HepG2 (cell line): ENCODE data around the gene PPP2R5C. TPM values are rescaled to one million over a fixed set of nuclear protein-coding genes. Genes with fewer than 3 reads are reported as not detected.

Source experiments
- ATAC-seq: fragments of 200-7000 bp; cut with Tn5 transposase; 3 replicates; pipeline ENCODE4 v1.9.1; 2020; ENCODE audit warnings: mild to moderate bottlenecking, moderate library complexity
- BruUV-seq: library from RNA; stranded (reverse); fragments of 400-500 nt; replicated peaks from 2 replicates; lab custom pipeline; 2021; lab: Mats Ljungman, UMichigan
- CTCF ChIA-PET: fragments of 300-600 bp; formaldehyde crosslinking; extraction: SDS; loops from one replicate; lab custom pipeline; 2021; ENCODE audit warnings: low total read pairs, inconsistent platforms, low intra/inter-chr PET ratio; lab: Yijun Ruan, JAX
- POLR2A ChIA-PET: fragments of 350-600 bp; sonication (Branson Sonifier 250); formaldehyde crosslinking; loops from one replicate; lab custom pipeline; 2020; ENCODE audit warnings: antibody characterized with exemption, inconsistent platforms; lab: Yijun Ruan, JAX
- DNase-seq: peaks from one replicate; pipeline ENCODE4 v3.0.0-alpha.2; 2015; ENCODE audit warnings: low spot score
- FAIRE-seq: peaks from 3 replicates; lab custom pipeline; 2011; peaks lifted over from hg19 to GRCh38; lab: Jason Lieb, UNC
- H2AFZ ChIP-seq: one replicate; pipeline ENCODE4 v1.6.1; 2011; ENCODE audit warnings: low read length, inconsistent platforms
- H3K27ac ChIP-seq: fragments of 300-600 bp; 3 replicates; pipeline ENCODE4 v1.8.0; 2011; ENCODE audit warnings: mixed run types, mild to moderate bottlenecking, mixed read lengths, low read length, inconsistent platforms; ENCODE audit not compliant: insufficient read depth; ENCODE audit errors: extremely low read length
- H3K27me3 ChIP-seq, 2 experiments: fragments of 200-600 bp in 1 of 2; 2 replicates in 1 of 2; 3 replicates in 1 of 2; pipeline versions ENCODE4 v1.6.0 to v1.8.0; 2011; ENCODE audit warnings: low read length in 2 of 2, mild to moderate bottlenecking in 2 of 2, moderate library complexity in 2 of 2, inconsistent platforms in 1 of 2; ENCODE audit not compliant: insufficient read depth in 2 of 2, control insufficient read depth in 1 of 2
- H3K36me3 ChIP-seq, 2 experiments: fragments of 200-600 bp in 1 of 2; replicated peaks in 1 of 2; 2 replicates in 1 of 2; 3 replicates in 1 of 2; pipeline versions ENCODE4 v1.5.1 to v1.8.0; 2011; ENCODE audit warnings: low read length in 2 of 2, inconsistent platforms in 1 of 2; ENCODE audit not compliant: insufficient read depth in 2 of 2, control insufficient read depth in 1 of 2
- H3K4me1 ChIP-seq: 2 replicates; pipeline ENCODE4 v1.5.1; 2012; ENCODE audit warnings: low read length, inconsistent platforms; ENCODE audit not compliant: insufficient read depth
- H3K4me2 ChIP-seq: 2 replicates; pipeline ENCODE4 v1.6.0; 2011; ENCODE audit warnings: low read depth, low read length, inconsistent platforms
- H3K4me3 ChIP-seq, 3 experiments: fragments of 200-600 bp in 1 of 3; sonication (generic), shearing (Covaris generic) in 1 of 3; replicated peaks in 1 of 3; 2 replicates each; pipeline ENCODE4 v1.5.1; 2011 to 2016; ENCODE audit warnings: low read length in 3 of 3, inconsistent platforms in 2 of 3, low read depth in 2 of 3, mild to moderate bottlenecking in 2 of 3, control low read depth in 1 of 3, mixed read lengths in 1 of 3; ENCODE audit not compliant: insufficient read depth in 1 of 3
- H3K79me2 ChIP-seq: one replicate; pipeline ENCODE4 v1.6.1; 2011; ENCODE audit warnings: low read length, inconsistent platforms; ENCODE audit not compliant: insufficient read depth
- H3K9ac ChIP-seq: 2 replicates; pipeline ENCODE4 v1.6.0; 2011; ENCODE audit warnings: mild to moderate bottlenecking, low read depth, low read length, inconsistent platforms; ENCODE audit not compliant: insufficient read depth
- H3K9me3 ChIP-seq: 2 replicates; pipeline ENCODE4 v1.5.1; 2012; ENCODE audit warnings: mild to moderate bottlenecking, low read length
- H4K20me1 ChIP-seq: 2 replicates; pipeline ENCODE4 v1.6.0; 2011; ENCODE audit warnings: inconsistent platforms, mild to moderate bottlenecking, low read length, moderate library complexity; ENCODE audit not compliant: insufficient read depth
- ATF2 ChIP-seq: sonication (generic); formaldehyde crosslinking; IDR thresholded peaks from 2 replicates; pipeline ENCODE4 v1.4.0; 2020; ENCODE audit warnings: missing genetic modification reagents
- TBX2 ChIP-seq: sonication (generic); formaldehyde crosslinking; IDR thresholded peaks from 2 replicates; pipeline ENCODE4 v1.5.0; 2020; ENCODE audit warnings: missing genetic modification reagents, mild to moderate bottlenecking, borderline replicate concordance
- ZBTB26 ChIP-seq: IDR thresholded peaks from 2 replicates; pipeline ENCODE4 v1.6.1; 2016; ENCODE audit warnings: missing compliant biosample characterization, missing genetic modification reagents, borderline replicate concordance
- ZNF652 ChIP-seq: IDR thresholded peaks from 2 replicates; pipeline ENCODE4 v1.6.1; 2016; ENCODE audit warnings: low read depth, borderline replicate concordance
- WGBS: methylation state at CpG from one replicate; pipeline ENCODE4 v1.1.6; 2017; ENCODE audit warnings: low lambda C conversion rate; 5-methylcytosine and 5-hydroxymethylcytosine counted together
- in situ Hi-C: cut with HindIII; loops from 2 replicates; pipeline ENCODE4 v1.10.0; 2017; ENCODE audit warnings: low pct_unique_long_range_greater_than_20kb; ENCODE audit not compliant: extremely low pct_ligation_motif_present
- intact Hi-C: fragments of 100-400 bp; cut with micrococcal nuclease; formaldehyde crosslinking; loops from one replicate; pipeline ENCODE4 v1.10.0; 2022; ENCODE audit not compliant: unreplicated experiment
- polyA plus RNA-seq, 8 experiments: library from polyadenylated mRNA; depleted of rRNA in 3 of 8; stranded (reverse) in 7 of 8; unstranded in 1 of 8; fragments of >200 nt; fragmentation: Illumina TruSeq in 4 of 8; extraction: Trizol in 4 of 8; gene quantifications; 2 replicates each; pipeline versions ENCODE4 v1.2.1 to v1.2.3, GENCODE V29; 2011 to 2016; ENCODE audit warnings: low read depth in 4 of 8, missing spikeins in 1 of 8, mixed read lengths in 1 of 8; ENCODE audit not compliant: insufficient read depth in 1 of 8
- total RNA-seq, 5 experiments: library from RNA; depleted of rRNA; stranded (reverse); fragments of >200 nt; fragmentation: Illumina TruSeq; extraction: Trizol; gene quantifications; 2 replicates each; pipeline ENCODE4 v1.2.3, GENCODE V29; 2016; ENCODE audit warnings: low read depth in 1 of 5

Gene PPP2R5C
- total and polyA plus RNA-seq, 2 of the 13 experiments (the other 11 are each of a cell fraction or from before 2014, with no cell fraction given) = 74.3 to 78.5 TPM

- 0 out of 2 replicates have a peak, but pooled peaks have one; percentile 9 for TF ChIP-seq ATF2 (CRISPR knock-in tag)
- TF ChIP-seq TBX2 (CRISPR knock-in tag) = peak; percentile 2; the same call in 1 of the 2 replicates
Measured at GRCh38 chr14:101948666-101949216, 187.2 kb downstream of the PPP2R5C start (continued).

- H3K79me2 ChIP-seq = peaks cover 15% of the 10 kb centered on the region
- no peaks in the 10 kb centered on the region for H3K36me3 ChIP-seq
- TF ChIP-seq ZBTB26 (no peak), ZNF652 (CRISPR knock-in tag) (peak; percentile 78)
- peaks cover 20% of the 10 kb centered on the region for H3K4me1 ChIP-seq
- H3K9me3 ChIP-seq = no peaks in the 10 kb centered on the region
- ChIA-PET POLR2A (interaction anchor here (1.8 to 2.1 kb wide), 2 partner anchors 12 to 179 kb away, joined by 4 to 10 read pairs; no protein-coding TSS in a partner anchor), CTCF (no interaction called here)
- intact Hi-C loops = no loop called here
- FAIRE-seq (no peak), DNase-seq (no peak), ATAC-seq (no peak)
- no TSS peak for BruUV-seq
- H2AFZ ChIP-seq = no peak overlapping the region
- peak overlapping the region; percentile 41 for H3K4me2 ChIP-seq
- no peak overlapping the region for H3K4me3 ChIP-seq
- no peaks in the 10 kb centered on the region; a peak in 1 of 5 replicates for H3K27me3 ChIP-seq
- no peak overlapping the region for H3K27ac ChIP-seq
- H4K20me1 ChIP-seq = no peaks in the 10 kb centered on the region
- in situ Hi-C loops = no loop called here
- WGBS = 94% methylated on average over 4 of the region's 4 CpGs
- no peak overlapping the region for H3K9ac ChIP-seq
Measured at GRCh38 chr14:101950100-101950499, 188.6 kb downstream of the PPP2R5C start.
